DMS53 (cell line): Measurements from ENCODE around the gene PSMB3.

Experiments used
- DNase-seq: peaks from one replicate; lab custom pipeline; 2025; lab: John Stamatoyannopoulos, UW

Gene PSMB3

GRCh38 chr17:38716368-38717005, 36.1 kb upstream of the PSMB3 start:
- DNase-seq = no peak

GRCh38 chr17:38717139-38717745, 35.3 kb upstream of the PSMB3 start:
- DNase-seq = no peak

- no peak for DNase-seq
These were observed 33.1 kb upstream of the PSMB3 start for GRCh38 chr17:38719289-38719942.

- DNase-seq = peak; percentile 16
These were observed 32.4 kb upstream of the PSMB3 start for GRCh38 chr17:38719943-38720641.

GRCh38 chr17:38720941-38721340, 31.6 kb upstream of the PSMB3 start:
- no peak for DNase-seq

- no peak for DNase-seq
These were observed 30.7 kb upstream of the PSMB3 start for GRCh38 chr17:38721802-38722201.

GRCh38 chr17:38724337-38724988, 28.1 kb upstream of the PSMB3 start:
- DNase-seq = peak; percentile 75

GRCh38 chr17:38725066-38725465, 27.5 kb upstream of the PSMB3 start:
- peak; percentile 46 for DNase-seq

- peak; percentile 63 for DNase-seq
These were observed 26.4 kb upstream of the PSMB3 start for GRCh38 chr17:38726145-38726544.

- DNase-seq = no peak
These were observed 24.8 kb upstream of the PSMB3 start for GRCh38 chr17:38727736-38728135.

GRCh38 chr17:38728290-38728831, 24.2 kb upstream of the PSMB3 start:
- no peak for DNase-seq

- no peak for DNase-seq
These were observed 23.1 kb upstream of the PSMB3 start for GRCh38 chr17:38729368-38729885.

- DNase-seq = peak; percentile 85
These were observed 22.5 kb upstream of the PSMB3 start, which contains the start of gene CISD3 for GRCh38 chr17:38729886-38730525. Gene CISD3, plus strand, starts transcription at chr17:38730341. Its CDS starts 18 bp downstream, at chr17:38730359.

- DNase-seq = peak; percentile 57
These were observed 21.8 kb upstream of the PSMB3 start for GRCh38 chr17:38730526-38731379.

- DNase-seq = no peak
These were observed 20.8 kb upstream of the PSMB3 start for GRCh38 chr17:38731526-38732294.

GRCh38 chr17:38732376-38733281, 19.9 kb upstream of the PSMB3 start:
- no peak for DNase-seq

GRCh38 chr17:38733282-38733981, 19.1 kb upstream of the PSMB3 start:
- DNase-seq = no peak
